Prostate gland (tissue), 2 donors: ENCODE measurements around the gene SCGB1D1.

ENCODE experiments used
- CTCF ChIP-seq, 4 experiments: fragments of 200-600 bp in 2 of 4; fragments of 450-650 bp in 2 of 4; sonication (generic) in 2 of 4; IDR thresholded peaks; 1 replicate in 3 of 4; 2 replicates in 1 of 4; pipeline ENCODE4 v1.5.1; 2016 to 2019; ENCODE audit warnings: antibody characterized with exemption in 4 of 4, mild to moderate bottlenecking in 2 of 4, moderate library complexity in 2 of 4
- POLR2A ChIP-seq: fragments of 450-650 bp; IDR thresholded peaks from one replicate; pipeline ENCODE4 v1.6.1; 2016; ENCODE audit warnings: antibody characterized with exemption, mild to moderate bottlenecking

DNA sequence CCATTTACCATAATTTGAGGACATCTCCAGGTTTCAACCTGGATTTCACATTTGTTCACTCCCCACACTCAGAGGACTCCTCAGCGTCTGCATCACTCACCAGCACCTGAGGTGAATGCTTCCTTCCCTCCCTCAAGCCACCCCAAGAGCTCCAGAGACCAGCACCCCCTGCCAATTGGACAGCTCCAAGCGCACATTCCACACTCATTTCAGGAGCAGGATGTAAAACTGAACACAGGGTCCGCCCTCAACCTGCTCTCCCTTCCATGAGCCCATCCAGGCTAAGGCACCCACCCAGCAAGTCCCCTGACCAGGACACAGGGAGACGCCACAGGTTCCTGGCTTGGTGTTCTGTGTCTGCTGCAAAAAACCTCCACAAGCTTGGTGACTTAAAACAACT lies 3.9 kb downstream of the SCGB1D1 start:
- TF ChIP-seq CTCF (IDR thresholded peaks at IDR 0.05) (no peak), POLR2A (no peak)
